ENCODE data around the gene OTX1.
"Not testable (repeated sequence)": the region's sequence is repeated elsewhere in the genome, so short reads cannot be mapped to it uniquely, and the experiment has no call there.

GRCh38 chr2:63074399-63074798, 23.8 kb downstream of the OTX1 start:
- not testable (repeated sequence) for TF ChIP-seq POLR2A (IDR thresholded peaks at IDR 0.05; ENCODE audit: low read length); GATA1 (IDR thresholded peaks at IDR 0.05; ENCODE audit: low read depth, low read length)

All from erythroblast (primary cell).